K562 (cell line): ENCODE measurements around the gene NEUROD4. TPM values are rescaled to one million over a fixed set of nuclear protein-coding genes. Genes with fewer than 3 reads are reported as not detected.

ENCODE experiments used
- ARID2 ChIP-seq: fragments of 450-650 bp; IDR thresholded peaks from 2 replicates; pipeline ENCODE4 v1.6.1; 2017; ENCODE audit warnings: antibody characterized with exemption, mild to moderate bottlenecking
- ARID3B ChIP-seq: fragments of 250-450 bp; sonication (Bioruptor Pico); IDR thresholded peaks from 2 replicates; pipeline ENCODE4 v1.4.0; 2020; ENCODE audit warnings: borderline replicate concordance
- COPS2 ChIP-seq: fragments of 450-650 bp; conservative IDR thresholded peaks from 2 replicates; pipeline ENCODE4 v1.6.1; 2016; ENCODE audit warnings: mild to moderate bottlenecking, moderate library complexity
- CTCFL ChIP-seq: IDR thresholded peaks from 2 replicates; pipeline ENCODE4 v1.6.1; 2011; ENCODE audit warnings: borderline replicate concordance, low read depth, mild to moderate bottlenecking, moderate library complexity, low read length; ENCODE audit not compliant: insufficient read depth, poor library complexity, severe bottlenecking
- EGR1 ChIP-seq: fragments of 450-650 bp; conservative IDR thresholded peaks from 2 replicates; pipeline ENCODE4 v1.6.1; 2017; ENCODE audit warnings: mild to moderate bottlenecking
- ERF ChIP-seq: fragments of 450-650 bp; formaldehyde crosslinking; IDR thresholded peaks from 2 replicates; pipeline ENCODE4 v1.4.0; 2020; ENCODE audit warnings: mild to moderate bottlenecking, mixed read lengths
- HMGN3 ChIP-seq: IDR thresholded peaks from 2 replicates; pipeline ENCODE4 v1.6.1; 2011; ENCODE audit warnings: borderline replicate concordance, low read depth, mild to moderate bottlenecking, mixed read lengths, low read length; ENCODE audit not compliant: insufficient read length; ENCODE audit errors: extremely low read depth
- ID3 ChIP-seq, 2 experiments: fragments of 250-450 bp in 1 of 2; fragments of 450-650 bp in 1 of 2; sonication (Bioruptor Pico) in 1 of 2; IDR thresholded peaks; 2 replicates each; pipeline versions ENCODE4 v1.6.1 to v1.8.0; 2016 to 2021; ENCODE audit warnings: mild to moderate bottlenecking in 2 of 2, moderate library complexity in 2 of 2, missing compliant biosample characterization in 1 of 2, missing genetic modification characterization in 1 of 2
- ILK ChIP-seq: fragments of 450-650 bp; IDR thresholded peaks from 2 replicates; pipeline ENCODE4 v1.6.1; 2016; ENCODE audit warnings: missing genetic modification characterization, low read depth, mild to moderate bottlenecking, missing compliant biosample characterization, moderate library complexity, borderline replicate concordance
- MAFG ChIP-seq: fragments of 450-650 bp; conservative IDR thresholded peaks from 2 replicates; pipeline ENCODE4 v1.6.1; 2016; ENCODE audit warnings: missing genetic modification characterization, missing compliant biosample characterization
- MBD2 ChIP-seq: sonication (generic); IDR thresholded peaks from 2 replicates; pipeline ENCODE4 v1.6.1; 2016; ENCODE audit warnings: low read depth, borderline replicate concordance
- NFRKB ChIP-seq: fragments of 450-650 bp; IDR thresholded peaks from 2 replicates; pipeline ENCODE4 v1.6.1; 2016; ENCODE audit warnings: low read depth
- NFXL1 ChIP-seq: fragments of 450-650 bp; formaldehyde crosslinking; IDR thresholded peaks from 2 replicates; pipeline ENCODE4 v1.4.0; 2021; ENCODE audit warnings: mild to moderate bottlenecking
- POLR2AphosphoS5 ChIP-seq: IDR thresholded peaks from 2 replicates; pipeline ENCODE4 v1.6.1; 2011; ENCODE audit warnings: mild to moderate bottlenecking, low read depth, low read length, moderate library complexity; ENCODE audit not compliant: control insufficient read depth, insufficient read depth
- PRMT5 ChIP-seq: sonication (generic); formaldehyde crosslinking; IDR thresholded peaks from 2 replicates; pipeline ENCODE4 v1.5.0; 2020; ENCODE audit warnings: missing genetic modification reagents
- RBM22 ChIP-seq: fragments of 200-400 bp; formaldehyde crosslinking; IDR thresholded peaks from 2 replicates; pipeline ENCODE4 v1.6.1; 2018; ENCODE audit warnings: low read length, low read depth; ENCODE audit not compliant: poor library complexity, severe bottlenecking
- RFX7 ChIP-seq: fragments of 250-450 bp; sonication (Bioruptor Pico); IDR thresholded peaks from 2 replicates; pipeline ENCODE4 v1.5.1; 2021; ENCODE audit warnings: mild to moderate bottlenecking
- ZNF165 ChIP-seq: fragments of 250-450 bp; sonication (Bioruptor Pico); IDR thresholded peaks from 2 replicates; pipeline ENCODE4 v1.4.0; 2020; ENCODE audit warnings: borderline replicate concordance
- ZNF431 ChIP-seq: sonication (generic); formaldehyde crosslinking; IDR thresholded peaks from 2 replicates; pipeline ENCODE4 v1.8.0; 2022; ENCODE audit warnings: mild to moderate bottlenecking, missing genetic modification reagents
- polyA plus RNA-seq, 8 experiments: library from polyadenylated mRNA; depleted of rRNA in 4 of 8; stranded (reverse) in 5 of 8; unstranded in 3 of 8; fragments of >200 nt; fragmentation: Nextera tagmentation in 2 of 8; fragmentation: Illumina TruSeq in 1 of 8; extraction: Ambion mirVana in 2 of 8; extraction: Trizol in 1 of 8; gene quantifications; 2 replicates each; pipeline versions ENCODE4 v1.2.1 to v1.2.3, GENCODE V29; 2011 to 2014; ENCODE audit warnings: inconsistent platforms in 1 of 8, missing spikeins in 1 of 8
- total RNA-seq, 7 experiments: library from RNA; depleted of rRNA in 6 of 7; stranded (reverse); fragments of >200 nt in 6 of 7; fragmentation: Illumina TruSeq in 2 of 7; extraction: Trizol in 2 of 7; gene quantifications; 2 replicates each; pipeline versions ENCODE4 v1.2.1 to v1.2.3, GENCODE V29; 2011 to 2021; ENCODE audit warnings: low replicate concordance in 1 of 7
- TF ChIP-seq, protein P1 (sequence below): sonication (generic); formaldehyde crosslinking; IDR thresholded peaks from 2 replicates; pipeline ENCODE4 v1.8.0; 2022; ENCODE audit warnings: mild to moderate bottlenecking, missing genetic modification reagents

Gene NEUROD4
- total and polyA plus RNA-seq, 9 of the 15 experiments (the other 6 are each of a cell fraction or from before 2014, with no cell fraction given) = not detected

GRCh38 chr12:54988402-54989054, 31.2 kb upstream of the NEUROD4 start (continued):
- no peak for TF ChIP-seq ILK (tag)
- TF ChIP-seq COPS2 = no peak
- TF ChIP-seq MAFG = peak; percentile 76
- TF ChIP-seq NFRKB = no peak
- TF ChIP-seq ZNF431 = no peak
- TF ChIP-seq ERF = no peak
- TF ChIP-seq MBD2 = no peak
- TF ChIP-seq, protein P1, sequence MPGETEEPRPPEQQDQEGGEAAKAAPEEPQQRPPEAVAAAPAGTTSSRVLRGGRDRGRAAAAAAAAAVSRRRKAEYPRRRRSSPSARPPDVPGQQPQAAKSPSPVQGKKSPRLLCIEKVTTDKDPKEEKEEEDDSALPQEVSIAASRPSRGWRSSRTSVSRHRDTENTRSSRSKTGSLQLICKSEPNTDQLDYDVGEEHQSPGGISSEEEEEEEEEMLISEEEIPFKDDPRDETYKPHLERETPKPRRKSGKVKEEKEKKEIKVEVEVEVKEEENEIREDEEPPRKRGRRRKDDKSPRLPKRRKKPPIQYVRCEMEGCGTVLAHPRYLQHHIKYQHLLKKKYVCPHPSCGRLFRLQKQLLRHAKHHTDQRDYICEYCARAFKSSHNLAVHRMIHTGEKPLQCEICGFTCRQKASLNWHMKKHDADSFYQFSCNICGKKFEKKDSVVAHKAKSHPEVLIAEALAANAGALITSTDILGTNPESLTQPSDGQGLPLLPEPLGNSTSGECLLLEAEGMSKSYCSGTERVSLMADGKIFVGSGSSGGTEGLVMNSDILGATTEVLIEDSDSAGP (CRISPR knock-in tag) = no peak
- TF ChIP-seq ARID3B (CRISPR knock-in tag) = no peak
- TF ChIP-seq CTCFL = no peak
- no peak for TF ChIP-seq RFX7 (CRISPR knock-in tag)
- no peak for TF ChIP-seq PRMT5 (CRISPR knock-in tag)
- TF ChIP-seq ZNF165 (CRISPR knock-in tag) = no peak
- no peak for TF ChIP-seq POLR2AphosphoS5
- no peak for TF ChIP-seq RBM22
- TF ChIP-seq ARID2 = no peak
- TF ChIP-seq ID3 (CRISPR knock-in tag; IDR thresholded peaks at IDR 0.05) = no peak
- TF ChIP-seq ID3 (tag; IDR thresholded peaks at IDR 0.05) = no peak
- no peak for TF ChIP-seq NFXL1 (CRISPR knock-in tag)
- no peak for TF ChIP-seq EGR1
- TF ChIP-seq HMGN3 = no peak
